Liver (tissue), 9 donors: ENCODE results near the gene ADAMTS2. TPM values are rescaled to one million over a fixed set of nuclear protein-coding genes. Genes with fewer than 3 reads are reported as not detected.
"Not testable (repeated sequence)": the region's sequence is repeated elsewhere in the genome, so short reads cannot be mapped to it uniquely, and the experiment has no call there.

ENCODE experiments used
- DNase-seq: peaks from one replicate; pipeline ENCODE4 v3.0.0-alpha.2; 2017; ENCODE audit warnings: low spot score
- H3K27ac ChIP-seq, 2 donors: one replicate each; pipeline ENCODE4 v1.7.0; 2013; ENCODE audit warnings: inconsistent platforms in 2 of 2, low read length in 2 of 2, control low read depth in 1 of 2, low read depth in 1 of 2, mild to moderate bottlenecking in 1 of 2
- H3K27me3 ChIP-seq, 4 donors: one replicate each; pipeline versions ENCODE4 v1.6.1 to v1.7.0; 2013; ENCODE audit warnings: low read length in 3 of 4, inconsistent platforms in 1 of 4, mild to moderate bottlenecking in 1 of 4, moderate library complexity in 1 of 4; ENCODE audit not compliant: control insufficient read depth in 4 of 4, insufficient read depth in 4 of 4
- H3K36me3 ChIP-seq, 4 donors: one replicate each; pipeline versions ENCODE4 v1.6.1 to v1.7.0; 2013; ENCODE audit warnings: low read length in 3 of 4, mild to moderate bottlenecking in 3 of 4, low read depth in 1 of 4, moderate library complexity in 1 of 4; ENCODE audit not compliant: control insufficient read depth in 4 of 4, insufficient read depth in 3 of 4
- H3K4me1 ChIP-seq, 4 donors: one replicate each; pipeline versions ENCODE4 v1.6.1 to v1.7.0; 2013; ENCODE audit warnings: low read length in 3 of 4, mild to moderate bottlenecking in 3 of 4, moderate library complexity in 1 of 4; ENCODE audit not compliant: control insufficient read depth in 4 of 4, insufficient read depth in 4 of 4
- H3K4me3 ChIP-seq, 3 donors: one replicate each; pipeline versions ENCODE4 v1.6.1 to v1.7.0; 2013; ENCODE audit warnings: low read length in 3 of 3, control low read depth in 1 of 3, low read depth in 1 of 3, mild to moderate bottlenecking in 1 of 3
- H3K9ac ChIP-seq, 2 donors: one replicate each; pipeline ENCODE4 v1.7.0; 2013; ENCODE audit warnings: low read length in 2 of 2, mild to moderate bottlenecking in 2 of 2, moderate library complexity in 2 of 2, control low read depth in 1 of 2, low read depth in 1 of 2
- H3K9me3 ChIP-seq, 4 donors: one replicate each; pipeline versions ENCODE4 v1.6.1 to v1.7.0; 2013; ENCODE audit warnings: low read length in 3 of 4; ENCODE audit not compliant: control insufficient read depth in 4 of 4
- ATF3 ChIP-seq: IDR thresholded peaks from 2 replicates; pipeline ENCODE4 v1.6.1; 2016; ENCODE audit warnings: antibody characterized with exemption
- CTCF ChIP-seq: fragments of 150-350 bp; IDR thresholded peaks from 2 replicates; pipeline ENCODE4 v1.5.1; 2017; ENCODE audit warnings: improper control_type of control experiment, low read depth, low read length; ENCODE audit not compliant: missing input control
- EGR1 ChIP-seq, 2 donors: IDR thresholded peaks; 2 replicates each; pipeline ENCODE4 v1.6.1; 2016 to 2018; ENCODE audit warnings: antibody characterized with exemption in 2 of 2, low read depth in 2 of 2
- GABPA ChIP-seq, 2 donors: IDR thresholded peaks in 1 of 2; conservative IDR thresholded peaks in 1 of 2; 2 replicates each; pipeline ENCODE4 v1.6.1; 2016; ENCODE audit warnings: antibody characterized with exemption in 2 of 2, mild to moderate bottlenecking in 1 of 2, moderate library complexity in 1 of 2
- HNF4G ChIP-seq: IDR thresholded peaks from 2 replicates; pipeline ENCODE4 v1.6.1; 2016; ENCODE audit warnings: antibody characterized with exemption
- MAX ChIP-seq: IDR thresholded peaks from 2 replicates; pipeline ENCODE4 v1.6.1; 2016; ENCODE audit warnings: antibody characterized with exemption
- NR2F2 ChIP-seq: IDR thresholded peaks from 2 replicates; pipeline ENCODE4 v1.6.1; 2016; ENCODE audit warnings: antibody characterized with exemption
- REST ChIP-seq: IDR thresholded peaks from 2 replicates; pipeline ENCODE4 v1.6.1; 2016; ENCODE audit warnings: antibody characterized with exemption, mild to moderate bottlenecking
- RXRA ChIP-seq, 2 donors: IDR thresholded peaks; 2 replicates each; pipeline ENCODE4 v1.6.1; 2017 to 2018; ENCODE audit warnings: antibody characterized with exemption in 2 of 2, mild to moderate bottlenecking in 1 of 2
- SP1 ChIP-seq: IDR thresholded peaks from 2 replicates; pipeline ENCODE4 v1.6.1; 2018; ENCODE audit warnings: antibody characterized with exemption, mild to moderate bottlenecking
- YY1 ChIP-seq: IDR thresholded peaks from 2 replicates; pipeline ENCODE4 v1.6.1; 2016; ENCODE audit warnings: antibody characterized with exemption, mild to moderate bottlenecking
- ZBTB33 ChIP-seq: IDR thresholded peaks from 2 replicates; pipeline ENCODE4 v1.6.1; 2016; ENCODE audit warnings: antibody characterized with exemption
- WGBS: extraction: QIAGEN DNeasy Blood & Tissue Kit; methylation state at CpG from one replicate; pipeline ENCODE4 v1.1.7; 2013; 5-methylcytosine and 5-hydroxymethylcytosine counted together
- polyA plus RNA-seq, 2 donors: library from polyadenylated mRNA; stranded (reverse) in 1 of 2; unstranded in 1 of 2; fragments of 200-250 nt in 1 of 2; fragments of >200 nt in 1 of 2; fragmentation: Nextera tagmentation in 1 of 2; extraction: Ambion mirVana in 1 of 2; gene quantifications; one replicate each; pipeline versions ENCODE4 v1.2.1 to v1.2.3, GENCODE V29; 2013 to 2015
- total RNA-seq, 2 donors: library from RNA; depleted of rRNA; stranded (reverse); fragments of >200 nt; gene quantifications; one replicate each; pipeline ENCODE4 v1.2.3, GENCODE V29; 2014
- donor health status: healthy.
- donor health status: healthy.
- donor health status: healthy.
- donor health status: healthy.
- donor health status: healthy.

ADAMTS2 gene
- total and polyA plus RNA-seq, 4 donors = 2.7 to 24.3 (median 12.0) TPM

- TF ChIP-seq CTCF (no peak), YY1 (no peak)
Observed at GRCh38 chr5:179324760-179325295, 20.4 kb downstream of the ADAMTS2 start (continued).

- DNase-seq, H3K36me3 ChIP-seq, H3K4me1 ChIP-seq, H3K9ac ChIP-seq, H3K27me3 ChIP-seq, H3K4me3 ChIP-seq, H3K27ac ChIP-seq, H3K9me3 ChIP-seq: not testable (repeated sequence)
- 88% methylated on average over 7 of the region's 7 CpGs for WGBS
Observed at GRCh38 chr5:179324316-179324715, 20.9 kb downstream of the ADAMTS2 start.

- H3K4me3 ChIP-seq = no peak overlapping the region
- H3K9ac ChIP-seq = no peak overlapping the region
- DNase-seq = no peak
- WGBS = 59% methylated on average over 11 of the region's 11 CpGs
- H3K36me3 ChIP-seq = no peaks in the 10 kb centered on the region
- H3K27ac ChIP-seq = no peak overlapping the region
- no peaks in the 10 kb centered on the region for H3K27me3 ChIP-seq
- TF ChIP-seq HNF4G (no peak), ATF3 (no peak), RXRA (IDR thresholded peaks at IDR 0.05) (no peak), EGR1 (IDR thresholded peaks at IDR 0.05; ENCODE audit: low read depth in 2 of 2) (no peak), ZBTB33 (no peak), MAX (no peak), NR2F2 (no peak), SP1 (no peak), YY1 (no peak), REST (no peak), GABPA (IDR thresholded peaks at IDR 0.05 in 1 of 2, conservative IDR thresholded peaks at IDR 0.05 in 1 of 2) (no peak), CTCF (no peak)
- H3K9me3 ChIP-seq = no peaks in the 10 kb centered on the region
- no peaks in the 10 kb centered on the region for H3K4me1 ChIP-seq
Observed at GRCh38 chr5:179323026-179323870, 22.0 kb downstream of the ADAMTS2 start.
